Transverse colon (tissue), 4 donors: ENCODE measurements around the gene PRRC1. TPM values are rescaled to one million over a fixed set of nuclear protein-coding genes. Genes with fewer than 3 reads are reported as not detected.

ENCODE experiments used
- DNase-seq: peaks from one replicate; pipeline ENCODE4 v3.0.0-alpha.2; 2019
- H3K27ac ChIP-seq, 4 donors: fragments of 200-600 bp; sonication (generic); 2 replicates each; pipeline ENCODE4 v1.5.1; 2016 to 2018; ENCODE audit warnings: inconsistent platforms in 4 of 4
- H3K27me3 ChIP-seq: fragments of 200-600 bp; sonication (generic); 2 replicates; pipeline ENCODE4 v1.5.1; 2017; ENCODE audit warnings: inconsistent platforms
- H3K36me3 ChIP-seq, 4 donors: fragments of 200-600 bp; sonication (generic); 2 replicates each; pipeline ENCODE4 v1.5.1; 2017 to 2019; ENCODE audit warnings: inconsistent platforms in 4 of 4
- H3K4me1 ChIP-seq, 4 donors: fragments of 200-600 bp; sonication (generic); 2 replicates each; pipeline ENCODE4 v1.5.1; 2017 to 2020; ENCODE audit warnings: inconsistent platforms in 4 of 4
- H3K4me3 ChIP-seq, 4 donors: fragments of 200-600 bp; sonication (generic); 1 replicate in 1 of 4; 2 replicates in 3 of 4; pipeline versions ENCODE4 v1.5.1 to v1.6.1; 2017 to 2019; ENCODE audit warnings: inconsistent platforms in 4 of 4
- H3K9me3 ChIP-seq, 2 donors: fragments of 200-600 bp; sonication (generic); 2 replicates each; pipeline ENCODE4 v1.5.1; 2017 to 2019; ENCODE audit warnings: inconsistent platforms in 2 of 2
- EP300 ChIP-seq: sonication (generic); formaldehyde crosslinking; IDR thresholded peaks from one replicate; pipeline ENCODE4 v1.6.1; 2017; ENCODE audit warnings: antibody characterized with exemption, low read depth
- POLR2A ChIP-seq: fragments of 450-650 bp; IDR thresholded peaks from one replicate; pipeline ENCODE4 v1.6.1; 2016; ENCODE audit warnings: antibody characterized with exemption, mild to moderate bottlenecking, moderate library complexity
- POLR2AphosphoS5 ChIP-seq, 3 donors: sonication (generic); formaldehyde crosslinking; IDR thresholded peaks; one replicate each; pipeline ENCODE4 v1.6.1; 2016; ENCODE audit warnings: antibody characterized with exemption in 3 of 3
- WGBS, 2 donors: methylation state at CpG; one replicate each; pipeline ENCODE4 v1.1.5; 2018; ENCODE audit warnings: low coverage in 1 of 2; 5-methylcytosine and 5-hydroxymethylcytosine counted together
- in situ Hi-C, 4 donors: fragments of 200-750 bp; cut with MboI; loops; one replicate each; pipeline versions ENCODE4 v1.15.0 to v1.15.1; 2017; ENCODE audit warnings: low sequenced_read_pairs in 3 of 4, low pct_ligation_motif_present in 1 of 4, low pct_unique_long_range_greater_than_20kb in 1 of 4
- intact Hi-C: fragments of 100-400 bp; cut with DNase I; formaldehyde crosslinking; loops from one replicate; pipeline ENCODE4 v1.15.1; 2023; ENCODE audit warnings: low total_unique reads
- total RNA-seq, 4 donors: library from RNA; depleted of rRNA; stranded (reverse); fragments of >200 nt; gene quantifications; one replicate each; pipeline ENCODE4 v1.1.0, GENCODE V29; 2016
- TF ChIP-seq, protein P1 (sequence below), 5 experiments: fragments of 200-600 bp in 3 of 5; fragments of 450-650 bp in 2 of 5; sonication (generic) in 3 of 5; IDR thresholded peaks; 1 replicate in 2 of 5; 2 replicates in 3 of 5; pipeline ENCODE4 v1.5.1; 2016 to 2017; ENCODE audit warnings: antibody characterized with exemption in 5 of 5, inconsistent platforms in 3 of 5, mild to moderate bottlenecking in 2 of 5, moderate library complexity in 1 of 5

The PRRC1 gene
- total RNA-seq, 4 donors from 2014 or later: 11.2 to 56.0 (median 29.4) TPM

DNA sequence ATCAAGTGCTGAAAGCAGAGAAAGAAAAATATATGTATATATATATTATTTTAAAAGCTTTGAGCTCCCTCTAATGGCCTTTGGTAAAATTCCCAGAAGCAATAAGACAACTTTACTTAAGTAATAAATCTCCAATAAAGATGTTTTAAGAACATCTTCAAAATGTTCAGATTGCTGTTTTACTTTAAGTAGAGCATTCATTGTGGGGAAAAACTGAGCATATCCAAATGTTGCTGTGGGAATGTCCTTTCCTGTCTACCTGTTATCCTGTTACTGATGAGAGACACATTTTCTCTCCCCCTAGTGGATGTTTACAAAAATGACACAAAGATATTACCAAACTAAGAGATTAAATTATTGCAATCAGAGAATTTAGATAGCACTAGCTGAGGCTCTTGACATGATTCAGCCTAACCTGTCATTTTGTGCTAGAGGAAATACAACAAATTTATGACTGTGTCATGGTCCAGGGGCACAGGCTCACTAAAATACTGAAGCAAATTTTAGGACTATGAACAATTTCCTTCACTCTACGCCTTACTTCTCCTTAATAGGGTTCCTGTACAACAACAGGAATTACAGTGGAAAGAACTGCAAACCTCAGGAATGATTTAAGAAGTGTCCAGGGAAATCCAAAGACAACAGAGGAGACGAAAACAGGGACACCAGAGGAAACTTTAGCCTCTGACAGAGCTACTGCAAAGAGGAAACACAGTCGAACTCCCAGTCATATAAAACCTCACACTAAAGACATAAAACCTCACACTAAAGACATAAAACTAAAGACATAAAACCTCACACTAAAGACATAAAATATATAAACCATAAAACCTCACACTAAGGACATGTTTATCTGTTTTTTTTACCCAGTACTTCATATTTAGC is 24.3 kb upstream of the PRRC1 start:
- no peaks in the 10 kb centered on the region for H3K36me3 ChIP-seq
- peaks cover 8% of the 10 kb centered on the region for H3K27me3 ChIP-seq
- in situ Hi-C loops: loop anchor here in 2 of 4 donors (10.0 to 25.0 kb wide), 2 partner anchors 181 to 188 kb away; no protein-coding TSS in a partner anchor
- intact Hi-C loops: loop anchor here (10.0 kb wide), 1 partner anchor 658 kb away; no protein-coding TSS in a partner anchor
- TF ChIP-seq, protein P1, sequence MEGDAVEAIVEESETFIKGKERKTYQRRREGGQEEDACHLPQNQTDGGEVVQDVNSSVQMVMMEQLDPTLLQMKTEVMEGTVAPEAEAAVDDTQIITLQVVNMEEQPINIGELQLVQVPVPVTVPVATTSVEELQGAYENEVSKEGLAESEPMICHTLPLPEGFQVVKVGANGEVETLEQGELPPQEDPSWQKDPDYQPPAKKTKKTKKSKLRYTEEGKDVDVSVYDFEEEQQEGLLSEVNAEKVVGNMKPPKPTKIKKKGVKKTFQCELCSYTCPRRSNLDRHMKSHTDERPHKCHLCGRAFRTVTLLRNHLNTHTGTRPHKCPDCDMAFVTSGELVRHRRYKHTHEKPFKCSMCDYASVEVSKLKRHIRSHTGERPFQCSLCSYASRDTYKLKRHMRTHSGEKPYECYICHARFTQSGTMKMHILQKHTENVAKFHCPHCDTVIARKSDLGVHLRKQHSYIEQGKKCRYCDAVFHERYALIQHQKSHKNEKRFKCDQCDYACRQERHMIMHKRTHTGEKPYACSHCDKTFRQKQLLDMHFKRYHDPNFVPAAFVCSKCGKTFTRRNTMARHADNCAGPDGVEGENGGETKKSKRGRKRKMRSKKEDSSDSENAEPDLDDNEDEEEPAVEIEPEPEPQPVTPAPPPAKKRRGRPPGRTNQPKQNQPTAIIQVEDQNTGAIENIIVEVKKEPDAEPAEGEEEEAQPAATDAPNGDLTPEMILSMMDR (IDR thresholded peaks at IDR 0.05): peak; percentile 62 to 93 (median 71)
- no peak for TF ChIP-seq POLR2AphosphoS5 (IDR thresholded peaks at IDR 0.05)
- peak overlapping the region; percentile 69 to 77 (median 74) for H3K27ac ChIP-seq
- H3K4me3 ChIP-seq: peak overlapping the region in 1 of 4 donors; percentile 10
- H3K9me3 ChIP-seq: no peaks in the 10 kb centered on the region
- DNase-seq: no peak
- peaks cover 0 to 27% (median 7%) of the 10 kb centered on the region in 4 donors for H3K4me1 ChIP-seq
- WGBS, 2 donors: 35% methylated on average over 2 to 3 of the region's 3 CpGs

DNA sequence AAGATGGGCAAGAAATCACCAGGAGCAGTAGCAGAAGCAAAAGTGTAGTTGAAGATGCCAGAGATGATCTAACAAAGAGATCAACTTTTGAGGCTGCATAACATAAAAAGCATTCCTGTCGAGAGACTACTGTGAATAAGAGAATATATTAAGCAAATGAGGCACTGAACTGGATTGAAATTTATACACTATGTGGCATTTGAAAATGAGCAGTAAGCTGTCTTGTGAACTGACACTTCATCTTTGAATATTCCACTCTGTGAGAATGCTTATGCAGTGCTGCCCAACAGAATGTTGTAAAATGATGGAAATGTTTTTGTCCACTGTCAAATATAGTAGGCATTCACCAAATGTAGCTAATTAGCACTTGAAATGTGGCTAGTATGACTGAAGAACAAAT is 18.9 kb upstream of the PRRC1 start:
- H3K4me3 ChIP-seq: no peak overlapping the region
- peaks cover 0 to 8% (median 4%) of the 10 kb centered on the region in 4 donors for H3K4me1 ChIP-seq
- in situ Hi-C loops (loop anchor here in 2 of 4 donors (10.0 to 25.0 kb wide), 2 partner anchors 186 to 194 kb away; no protein-coding TSS in a partner anchor), intact Hi-C loops (loop anchor here (10.0 kb wide), 1 partner anchor 664 kb away; no protein-coding TSS in a partner anchor)
- no peaks in the 10 kb centered on the region for H3K9me3 ChIP-seq
- H3K27me3 ChIP-seq: peaks cover 8% of the 10 kb centered on the region
- no peak for TF ChIP-seq POLR2AphosphoS5 (IDR thresholded peaks at IDR 0.05)
- no peak for TF ChIP-seq POLR2A
- TF ChIP-seq, protein P1 (IDR thresholded peaks at IDR 0.05): no peak
- no peak for TF ChIP-seq EP300
- H3K36me3 ChIP-seq: no peaks in the 10 kb centered on the region
- 65 to 78% methylated on average over 1 of the region's 1 CpG for WGBS, 2 donors
- DNase-seq: no peak
- no peak overlapping the region for H3K27ac ChIP-seq

DNA sequence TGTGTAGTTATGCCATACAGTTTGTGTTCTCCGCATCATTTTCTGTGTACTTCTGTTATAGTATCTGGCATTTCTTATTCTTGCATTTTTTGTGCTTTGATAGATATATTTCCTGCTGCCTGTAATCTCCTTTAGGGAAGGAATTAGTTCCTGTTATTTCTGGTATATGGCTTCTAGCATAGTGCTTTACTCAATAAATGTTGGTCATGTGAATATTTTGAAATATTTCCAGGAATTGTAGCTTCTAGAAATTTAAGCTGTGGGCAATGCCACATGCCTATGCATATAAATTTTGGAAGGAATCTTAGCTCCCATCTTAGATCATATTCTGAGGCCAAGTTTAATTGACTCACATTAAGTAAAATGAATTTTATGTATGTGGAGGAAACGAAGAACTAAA is 11.5 kb upstream of the PRRC1 start:
- intact Hi-C loops: no loop called here
- TF ChIP-seq EP300: no peak
- TF ChIP-seq POLR2AphosphoS5 (IDR thresholded peaks at IDR 0.05): no peak
- TF ChIP-seq, protein P1 (IDR thresholded peaks at IDR 0.05): no peak
- no peak for TF ChIP-seq POLR2A
- DNase-seq: no peak
- WGBS, 2 donors: 79 to 93% methylated on average over 2 of the region's 2 CpGs
- Histone ChIP-seq H3K27me3 (no peaks in the 10 kb centered on the region), H3K27ac (no peak overlapping the region), H3K4me1 (no peaks in the 10 kb centered on the region), H3K4me3 (no peak overlapping the region), H3K36me3 (no peaks in the 10 kb centered on the region), H3K9me3 (no peaks in the 10 kb centered on the region)
- in situ Hi-C loops: no loop called here

DNA sequence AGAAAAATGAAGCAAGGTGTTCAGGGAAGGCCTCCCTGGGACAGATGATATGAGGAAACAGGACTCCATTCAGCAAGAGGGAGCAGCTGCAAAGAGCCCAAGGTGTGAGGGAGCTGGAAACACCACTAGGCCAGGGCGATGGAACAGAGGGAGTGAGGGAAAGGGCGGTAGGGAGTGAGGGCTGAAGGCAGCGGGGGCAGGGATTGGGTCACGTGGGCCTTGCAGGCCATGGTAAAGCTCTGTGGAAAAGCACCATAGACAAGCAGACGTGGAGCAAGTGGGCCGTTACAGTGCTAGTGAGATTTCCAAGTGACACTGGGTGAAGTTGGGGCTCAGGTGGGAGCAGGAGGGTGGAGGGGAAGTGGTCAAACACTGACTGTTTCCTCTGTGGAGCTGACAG is 10.8 kb upstream of the PRRC1 start:
- no peak for DNase-seq
- Histone ChIP-seq H3K4me1 (no peaks in the 10 kb centered on the region), H3K27me3 (no peaks in the 10 kb centered on the region), H3K4me3 (no peak overlapping the region), H3K27ac (no peak overlapping the region), H3K36me3 (no peaks in the 10 kb centered on the region), H3K9me3 (no peaks in the 10 kb centered on the region)
- WGBS, 2 donors: 88 to 90% methylated on average over 4 to 6 of the region's 6 CpGs
- intact Hi-C loops (no loop called here), in situ Hi-C loops (no loop called here)
- TF ChIP-seq, protein P1 (IDR thresholded peaks at IDR 0.05): no peak
- TF ChIP-seq POLR2A: no peak
- TF ChIP-seq POLR2AphosphoS5 (IDR thresholded peaks at IDR 0.05): no peak
- no peak for TF ChIP-seq EP300
